ENCODE data around the gene U2AF1L4.

Gene U2AF1L4, protein sequence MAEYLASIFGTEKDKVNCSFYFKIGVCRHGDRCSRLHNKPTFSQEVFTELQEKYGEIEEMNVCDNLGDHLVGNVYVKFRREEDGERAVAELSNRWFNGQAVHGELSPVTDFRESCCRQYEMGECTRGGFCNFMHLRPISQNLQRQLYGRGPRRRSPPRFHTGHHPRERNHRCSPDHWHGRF

GRCh38 chr19:35745328-35746086 lies at the start of gene U2AF1L4, which contains the start of gene PSENEN:
Gene U2AF1L4, minus strand, starts transcription at chr19:35745418. Its CDS starts 27 bp downstream, at chr19:35745391.
Gene PSENEN, plus strand, starts transcription at chr19:35745651. Its CDS starts 280 bp downstream, at chr19:35745931.
- WGBS (ENCODE audit: insufficient coverage, insufficient read length): no CpG with 5 or more reads among the region's 40 CpGs
- Histone ChIP-seq H3K4me3 (ENCODE audit: low read length) (peak within 1 kb of the TSS; percentile 69; the same call in 1 of the 2 replicates), H3K27ac (ENCODE audit: low read length) (no peak within 1 kb of the TSS), H3K27me3 (ENCODE audit: control insufficient read depth, insufficient read depth, low read length) (no peaks in the 10 kb centered on the region), H3K9me3 (ENCODE audit: control insufficient read depth, insufficient read depth, low read length) (no peaks in the 10 kb centered on the region), H3K4me1 (ENCODE audit: control insufficient read depth, insufficient read depth, low read length) (no peaks in the 10 kb centered on the region), H3K36me3 (ENCODE audit: control insufficient read depth, insufficient read depth, low read length) (no peaks in the 10 kb centered on the region)
- peak; percentile 96 for DNase-seq (ENCODE audit: low read depth, low spot score)

DNA sequence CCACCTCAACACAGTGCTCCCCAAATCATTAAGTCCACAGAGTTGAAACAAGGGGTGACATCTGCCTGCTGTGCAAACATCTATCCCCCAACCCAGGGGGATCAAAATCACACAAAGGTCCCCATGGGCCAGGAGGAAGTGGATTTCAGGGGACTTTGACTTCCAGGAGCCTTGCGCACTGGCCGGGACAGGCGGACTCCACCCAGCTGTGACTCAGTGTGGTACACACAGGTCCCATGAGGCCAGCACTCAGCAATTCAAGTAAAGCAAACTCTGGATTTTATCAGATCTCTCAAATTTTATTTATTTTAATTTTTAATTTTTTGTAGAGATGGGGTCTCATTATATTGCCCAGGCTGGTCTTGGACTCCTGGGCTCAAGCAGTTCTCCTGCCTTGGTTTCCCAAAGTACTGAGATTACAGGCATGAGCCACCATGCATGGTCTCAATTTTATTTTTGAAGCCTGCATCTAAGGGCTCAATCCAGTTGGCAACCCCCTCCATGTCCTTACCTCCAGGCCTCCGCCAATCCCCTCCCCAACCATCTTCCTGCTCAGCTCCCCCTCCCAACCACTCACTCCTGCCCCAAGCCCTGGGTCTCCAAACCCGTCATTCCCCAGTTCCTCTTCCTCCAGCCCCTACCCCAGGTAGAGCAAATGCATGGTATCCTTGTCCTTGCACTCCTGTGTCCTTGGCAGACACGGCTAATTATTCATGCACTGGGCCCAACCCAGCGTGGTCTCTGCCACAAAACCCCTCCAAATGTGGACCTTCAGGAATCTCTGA lies 48.4 kb upstream of the U2AF1L4 start:
- H3K27me3 ChIP-seq (ENCODE audit: control insufficient read depth, insufficient read depth, low read length): peaks cover 2% of the 10 kb centered on the region; the same call in 1 of the 2 replicates
- no peaks in the 10 kb centered on the region; the same call in 1 of the 2 replicates for H3K36me3 ChIP-seq (ENCODE audit: control insufficient read depth, insufficient read depth, low read length)
- WGBS (ENCODE audit: insufficient coverage, insufficient read length): no CpG with 5 or more reads among the region's 7 CpGs
- no peak overlapping the region for H3K27ac ChIP-seq (ENCODE audit: low read length)
- H3K4me3 ChIP-seq (ENCODE audit: low read length): no peak overlapping the region
- no peaks in the 10 kb centered on the region for H3K9me3 ChIP-seq (ENCODE audit: control insufficient read depth, insufficient read depth, low read length)
- H3K4me1 ChIP-seq (ENCODE audit: control insufficient read depth, insufficient read depth, low read length): peaks cover 2% of the 10 kb centered on the region
- DNase-seq (ENCODE audit: low read depth, low spot score): no peak

- Histone ChIP-seq H3K27ac (ENCODE audit: low read length) (no peak overlapping the region), H3K4me1 (ENCODE audit: control insufficient read depth, insufficient read depth, low read length) (peaks cover 2% of the 10 kb centered on the region), H3K9me3 (ENCODE audit: control insufficient read depth, insufficient read depth, low read length) (no peaks in the 10 kb centered on the region), H3K27me3 (ENCODE audit: control insufficient read depth, insufficient read depth, low read length) (peaks cover 2% of the 10 kb centered on the region; the same call in 1 of the 2 replicates), H3K36me3 (ENCODE audit: control insufficient read depth, insufficient read depth, low read length) (no peaks in the 10 kb centered on the region; the same call in 1 of the 2 replicates), H3K4me3 (ENCODE audit: low read length) (no peak overlapping the region)
- WGBS (ENCODE audit: insufficient coverage, insufficient read length): no CpG with 5 or more reads among the region's 8 CpGs
- no peak for DNase-seq (ENCODE audit: low read depth, low spot score)
Observed at GRCh38 chr19:35792888-35793287, 47.7 kb upstream of the U2AF1L4 start.

DNA sequence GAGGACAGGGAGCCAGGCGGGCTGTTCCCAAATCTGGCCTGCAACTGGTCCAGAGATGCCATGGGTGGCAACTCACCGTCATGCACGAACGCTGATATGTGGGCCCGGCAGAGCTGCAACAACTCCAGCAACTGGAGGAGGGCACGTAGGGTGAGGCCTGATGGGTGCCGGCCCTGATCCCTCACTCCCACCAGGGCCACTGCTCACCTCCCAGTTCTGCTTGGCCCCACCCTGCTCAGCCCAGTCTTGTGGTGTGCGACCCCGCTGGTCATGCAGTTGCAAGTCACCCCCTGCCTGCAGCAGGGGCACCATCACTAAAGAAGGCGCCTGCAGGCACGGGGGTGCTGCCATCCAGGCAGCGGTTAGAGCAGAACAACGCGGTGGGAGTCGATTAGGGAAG lies 47.1 kb upstream of the U2AF1L4 start:
- no CpG with 5 or more reads among the region's 15 CpGs for WGBS (ENCODE audit: insufficient coverage, insufficient read length)
- Histone ChIP-seq H3K4me1 (ENCODE audit: control insufficient read depth, insufficient read depth, low read length) (no peaks in the 10 kb centered on the region; the same call in 1 of the 2 replicates), H3K27ac (ENCODE audit: low read length) (no peak overlapping the region)

DNA sequence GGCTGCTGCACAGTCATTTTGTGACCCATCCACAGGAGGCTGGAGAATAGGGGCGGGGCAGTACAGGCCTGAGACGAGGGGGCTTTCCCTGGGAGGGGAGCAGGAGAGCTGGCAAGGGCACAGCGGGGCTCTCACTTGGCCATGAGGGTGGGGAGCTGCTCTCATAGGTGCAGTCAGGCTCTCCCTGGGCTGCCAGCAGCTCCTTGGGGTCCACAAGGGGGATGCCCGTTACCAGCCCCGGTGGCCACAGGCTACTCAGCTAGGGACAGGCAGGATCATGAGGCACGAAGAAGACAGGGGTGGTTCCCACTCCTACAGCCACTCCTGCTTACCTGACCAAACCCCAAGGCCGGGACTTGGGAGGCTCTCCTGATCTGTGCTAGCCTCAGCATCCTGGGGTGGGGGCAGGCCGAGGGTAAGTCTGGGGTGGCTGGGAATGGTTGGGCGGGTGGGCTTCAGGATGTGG lies 46.6 kb upstream of the U2AF1L4 start:
- Histone ChIP-seq H3K4me1 (ENCODE audit: control insufficient read depth, insufficient read depth, low read length) (no peaks in the 10 kb centered on the region; the same call in 1 of the 2 replicates), H3K9me3 (ENCODE audit: control insufficient read depth, insufficient read depth, low read length) (no peaks in the 10 kb centered on the region), H3K36me3 (ENCODE audit: control insufficient read depth, insufficient read depth, low read length) (no peaks in the 10 kb centered on the region; the same call in 1 of the 2 replicates), H3K27me3 (ENCODE audit: control insufficient read depth, insufficient read depth, low read length) (peaks cover under 1% of the 10 kb centered on the region; the same call in 1 of the 2 replicates), H3K27ac (ENCODE audit: low read length) (no peak overlapping the region), H3K4me3 (ENCODE audit: low read length) (no peak overlapping the region)
- no peak for DNase-seq (ENCODE audit: low read depth, low spot score)
- WGBS (ENCODE audit: insufficient coverage, insufficient read length): no CpG with 5 or more reads among the region's 9 CpGs

More for the DNA sequence above, 47.1 kb upstream of the U2AF1L4 start:
- DNase-seq (ENCODE audit: low read depth, low spot score): no peak
- H3K9me3 ChIP-seq (ENCODE audit: control insufficient read depth, insufficient read depth, low read length): no peaks in the 10 kb centered on the region
- H3K27me3 ChIP-seq (ENCODE audit: control insufficient read depth, insufficient read depth, low read length): peaks cover 2% of the 10 kb centered on the region; the same call in 1 of the 2 replicates
- H3K36me3 ChIP-seq (ENCODE audit: control insufficient read depth, insufficient read depth, low read length): no peaks in the 10 kb centered on the region; the same call in 1 of the 2 replicates
- H3K4me3 ChIP-seq (ENCODE audit: low read length): no peak overlapping the region

DNA sequence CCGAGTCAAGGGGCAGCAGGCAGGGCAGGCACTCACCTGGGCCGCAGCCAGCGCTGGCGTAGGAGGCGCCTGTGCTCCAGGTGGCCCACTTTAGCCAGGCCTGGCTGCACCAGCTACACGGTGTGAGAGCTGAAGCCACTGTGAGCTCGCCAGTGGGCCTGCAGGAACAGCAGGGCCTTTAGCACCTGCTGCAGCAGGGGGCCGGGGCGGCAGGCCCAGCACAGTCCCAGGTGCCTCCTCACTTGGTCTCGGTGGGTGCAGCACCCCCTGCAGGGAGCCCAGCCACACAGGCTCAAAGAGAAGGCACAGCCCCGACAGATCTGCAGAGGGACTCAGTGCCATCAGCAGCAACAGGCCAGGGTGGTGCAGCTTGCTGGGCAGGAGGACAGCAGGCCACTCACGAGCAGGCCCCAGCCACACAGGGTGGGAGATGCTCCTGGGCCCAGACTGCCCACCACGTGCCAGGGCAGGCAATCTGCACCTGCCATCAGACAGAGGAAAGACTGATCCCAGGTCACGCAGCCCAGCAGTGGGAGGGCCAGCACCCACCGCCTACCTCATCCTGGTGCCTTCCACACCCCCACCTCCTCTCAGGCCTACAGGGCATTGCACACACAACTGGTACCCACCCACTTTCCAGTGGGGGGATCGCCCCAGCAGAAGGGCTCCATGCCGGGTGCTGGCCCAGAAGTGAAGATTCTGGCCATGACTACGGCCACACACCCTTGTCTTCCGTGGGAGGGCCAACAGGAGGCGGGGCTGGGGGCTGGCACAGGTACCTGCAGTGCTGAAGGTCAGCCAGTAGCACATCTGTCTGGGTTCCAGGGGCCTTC lies 46.0 kb upstream of the U2AF1L4 start:
- Histone ChIP-seq H3K9me3 (ENCODE audit: control insufficient read depth, insufficient read depth, low read length) (no peaks in the 10 kb centered on the region), H3K27me3 (ENCODE audit: control insufficient read depth, insufficient read depth, low read length) (no peaks in the 10 kb centered on the region), H3K36me3 (ENCODE audit: control insufficient read depth, insufficient read depth, low read length) (no peaks in the 10 kb centered on the region; the same call in 1 of the 2 replicates), H3K4me3 (ENCODE audit: low read length) (no peak overlapping the region), H3K4me1 (ENCODE audit: control insufficient read depth, insufficient read depth, low read length) (no peaks in the 10 kb centered on the region; the same call in 1 of the 2 replicates), H3K27ac (ENCODE audit: low read length) (no peak overlapping the region)
- no peak for DNase-seq (ENCODE audit: low read depth, low spot score)
- no CpG with 5 or more reads among the region's 20 CpGs for WGBS (ENCODE audit: insufficient coverage, insufficient read length)

DNA sequence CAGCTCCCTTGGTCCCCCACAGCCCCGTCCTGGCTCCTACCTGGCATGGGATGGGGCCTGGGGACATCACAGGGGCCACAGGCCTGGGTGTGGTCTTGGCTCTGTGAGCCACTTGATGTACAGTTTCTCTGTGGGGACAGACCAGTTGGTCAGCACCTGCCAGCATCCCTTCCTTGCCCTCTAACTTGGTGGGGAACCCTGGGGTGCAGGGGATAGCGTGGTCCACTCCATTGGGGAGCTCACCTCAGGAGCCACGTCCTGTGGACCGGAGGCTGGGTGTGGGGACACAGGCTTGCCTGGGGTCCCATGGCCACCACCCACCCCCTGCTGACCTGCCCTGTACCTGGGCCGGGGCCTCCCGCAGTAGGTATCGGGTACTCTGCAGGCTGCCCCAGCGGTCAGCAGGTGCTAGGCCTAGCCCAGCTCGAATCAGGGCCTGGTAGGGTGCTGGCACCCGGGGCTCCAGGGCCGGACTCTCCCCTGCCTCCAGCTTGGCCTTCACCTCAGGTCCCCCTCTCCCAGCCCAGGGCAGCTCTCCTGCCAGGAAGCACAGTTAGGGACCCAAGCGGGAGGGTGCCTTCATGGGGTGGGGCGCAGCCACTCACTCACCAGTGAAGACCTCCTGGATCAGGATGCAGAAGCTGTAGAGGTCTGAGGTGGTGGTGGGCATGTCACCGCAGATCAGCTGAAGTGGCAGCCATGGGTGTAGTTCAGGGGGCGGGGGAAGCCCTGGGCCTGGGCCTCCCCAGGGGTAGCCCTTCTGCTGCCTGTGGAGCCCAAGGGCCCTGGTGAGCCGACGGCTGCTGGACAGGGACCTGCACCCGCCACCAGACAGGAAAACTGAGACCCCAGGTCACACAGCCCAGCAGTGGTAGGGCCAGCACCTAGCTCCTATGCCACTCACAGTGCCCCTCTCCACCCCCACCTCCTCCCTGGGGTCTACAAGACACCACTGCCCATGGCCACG lies 45.0 kb upstream of the U2AF1L4 start:
- WGBS (ENCODE audit: insufficient coverage, insufficient read length): no CpG with 5 or more reads among the region's 19 CpGs
- H3K4me3 ChIP-seq (ENCODE audit: low read length): no peak overlapping the region
- peaks cover 3% of the 10 kb centered on the region; the same call in 1 of the 2 replicates for H3K4me1 ChIP-seq (ENCODE audit: control insufficient read depth, insufficient read depth, low read length)
- no peaks in the 10 kb centered on the region for H3K9me3 ChIP-seq (ENCODE audit: control insufficient read depth, insufficient read depth, low read length)
- no peaks in the 10 kb centered on the region; the same call in 1 of the 2 replicates for H3K36me3 ChIP-seq (ENCODE audit: control insufficient read depth, insufficient read depth, low read length)
- H3K27ac ChIP-seq (ENCODE audit: low read length): no peak overlapping the region
- no peaks in the 10 kb centered on the region for H3K27me3 ChIP-seq (ENCODE audit: control insufficient read depth, insufficient read depth, low read length)
- DNase-seq (ENCODE audit: low read depth, low spot score): no peak

DNA sequence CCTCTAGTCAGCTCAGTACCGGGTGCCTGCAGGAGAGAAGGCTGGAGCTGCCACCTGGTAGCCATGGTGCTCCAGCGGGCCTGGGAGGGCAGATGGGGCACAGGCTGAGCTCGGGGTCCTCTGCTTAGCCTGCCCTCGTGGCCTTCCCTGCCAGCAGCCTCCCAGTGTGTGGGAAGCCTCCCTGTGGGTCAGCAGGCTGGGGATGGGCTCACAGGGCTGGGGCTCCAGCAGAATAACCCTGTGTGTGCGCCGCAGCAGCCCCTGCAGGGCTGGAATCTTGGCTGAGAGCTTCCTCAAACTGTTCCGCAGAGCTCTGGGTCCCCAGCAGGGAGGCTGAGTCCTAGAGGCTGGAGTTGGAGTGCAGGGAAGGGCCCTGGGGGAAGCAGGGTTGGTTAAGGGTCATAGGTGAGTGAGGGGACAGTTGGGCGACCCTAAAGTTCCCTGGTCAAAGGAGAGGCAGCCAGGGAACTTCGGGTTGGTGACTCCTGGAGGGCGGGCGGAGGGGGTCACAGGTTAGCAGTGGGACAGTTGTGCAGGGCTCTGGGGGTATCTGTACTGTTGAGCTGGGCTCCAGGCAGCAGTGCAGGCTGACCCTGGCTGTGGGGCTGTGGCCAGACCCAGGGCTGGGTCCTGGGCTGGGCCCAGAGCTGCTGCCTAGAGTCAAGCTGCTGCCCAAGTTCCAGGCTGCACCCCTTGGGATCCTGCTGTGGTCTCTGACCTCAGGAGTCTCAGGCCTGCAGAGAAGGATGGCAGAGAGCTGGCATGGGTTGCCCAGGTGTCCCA lies 44.2 kb upstream of the U2AF1L4 start:
- Histone ChIP-seq H3K4me3 (ENCODE audit: low read length) (no peak overlapping the region), H3K4me1 (ENCODE audit: control insufficient read depth, insufficient read depth, low read length) (peaks cover 3% of the 10 kb centered on the region; the same call in 1 of the 2 replicates), H3K36me3 (ENCODE audit: control insufficient read depth, insufficient read depth, low read length) (no peaks in the 10 kb centered on the region; the same call in 1 of the 2 replicates), H3K9me3 (ENCODE audit: control insufficient read depth, insufficient read depth, low read length) (no peaks in the 10 kb centered on the region), H3K27ac (ENCODE audit: low read length) (no peak overlapping the region), H3K27me3 (ENCODE audit: control insufficient read depth, insufficient read depth, low read length) (no peaks in the 10 kb centered on the region)
- DNase-seq (ENCODE audit: low read depth, low spot score): no peak
- no CpG with 5 or more reads among the region's 11 CpGs for WGBS (ENCODE audit: insufficient coverage, insufficient read length)
